GM19025 (cell line): ENCODE measurements around the gene CACNA1B.
"Not testable (repeated sequence)": the region's sequence is repeated elsewhere in the genome, so short reads cannot be mapped to it uniquely, and the experiment has no call there.

ENCODE experiments used
- ATAC-seq: cut with Tn5 transposase; IDR thresholded peaks from one replicate; pipeline ENCODE4 v1.9.1; 2021; ENCODE audit warnings: mild to moderate bottlenecking, low read depth, moderate library complexity; ENCODE audit not compliant: unreplicated experiment

CACNA1B gene

GRCh38 chr9:138104251-138105122 is 226.9 kb downstream of the CACNA1B start:
- ATAC-seq, result no peak

- ATAC-seq, result no peak
Observed at GRCh38 chr9:138105123-138105415, 227.5 kb downstream of the CACNA1B start.

GRCh38 chr9:138105561-138106505 is 228.3 kb downstream of the CACNA1B start:
- no peak for ATAC-seq

- not testable (repeated sequence) for ATAC-seq
Observed at GRCh38 chr9:138107039-138107438, 229.5 kb downstream of the CACNA1B start.

GRCh38 chr9:138111607-138112006 is 234.0 kb downstream of the CACNA1B start:
- no peak for ATAC-seq

- ATAC-seq, result no peak
Observed at GRCh38 chr9:138112090-138112748, 234.6 kb downstream of the CACNA1B start.

GRCh38 chr9:138112791-138113600 is 235.4 kb downstream of the CACNA1B start:
- ATAC-seq, result no peak

- ATAC-seq, result not testable (repeated sequence)
Observed at GRCh38 chr9:138113701-138114325, 236.2 kb downstream of the CACNA1B start.

- ATAC-seq, result no peak
Observed at GRCh38 chr9:138114501-138115245, 237.1 kb downstream of the CACNA1B start.

GRCh38 chr9:138115506-138115905 is 237.9 kb downstream of the CACNA1B start:
- ATAC-seq, result no peak

GRCh38 chr9:138116521-138116920 is 238.9 kb downstream of the CACNA1B start:
- ATAC-seq, result no peak

- ATAC-seq, result no peak
Observed at GRCh38 chr9:138117101-138117750, 239.6 kb downstream of the CACNA1B start.

GRCh38 chr9:138117836-138118235 is 240.3 kb downstream of the CACNA1B start:
- ATAC-seq, result no peak

GRCh38 chr9:138118601-138119071 is 241.1 kb downstream of the CACNA1B start:
- no peak for ATAC-seq

GRCh38 chr9:138119202-138120027 is 241.8 kb downstream of the CACNA1B start:
- ATAC-seq, result no peak

GRCh38 chr9:138120072-138120471 is 242.5 kb downstream of the CACNA1B start:
- no peak for ATAC-seq
